ENCODE measurements around the gene SLC6A6.

- TF ChIP-seq CTCF (IDR thresholded peaks at IDR 0.05) (no peak), POLR2A (IDR thresholded peaks at IDR 0.05; ENCODE audit: low read depth) (no peak), EP300 (IDR thresholded peaks at IDR 0.05) (no peak), POLR2AphosphoS5 (IDR thresholded peaks at IDR 0.05) (no peak)
Observed at GRCh38 chr3:14459787-14460186, 57.4 kb downstream of the SLC6A6 start.
